ENCODE measurements around the gene VPS13C. TPM values are rescaled to one million over a fixed set of nuclear protein-coding genes. Genes with fewer than 3 reads are reported as not detected.

VPS13C gene
- total RNA-seq, 4 donors from 2014 or later, result 97.7 to 151 (median 121) TPM

DNA sequence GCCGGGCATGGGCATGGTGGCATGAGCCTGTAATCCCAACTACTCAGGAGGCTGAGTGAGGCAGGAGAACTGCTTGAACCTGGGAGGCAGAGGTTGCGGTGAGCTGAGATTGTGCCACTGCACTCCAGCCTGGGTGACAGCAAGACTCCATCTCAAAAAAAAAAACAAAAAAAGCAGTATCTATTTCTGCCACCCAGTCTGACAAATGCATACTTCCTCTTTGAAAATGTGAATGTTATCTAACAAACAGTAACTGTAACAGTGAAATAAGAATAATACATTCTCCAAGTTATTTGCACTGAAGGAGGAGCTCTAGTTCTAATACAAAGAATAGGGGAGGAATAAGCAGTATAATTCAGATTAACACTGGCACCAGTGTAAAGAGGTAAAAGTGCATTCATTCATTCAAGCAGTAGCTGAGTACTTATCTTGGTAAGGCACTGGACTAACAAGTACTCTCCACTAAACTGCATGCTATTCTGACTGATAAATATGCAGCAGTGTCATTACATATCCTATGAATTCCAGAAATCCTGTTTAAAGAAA lies 12.9 kb downstream of the VPS13C start:
- 71 to 88% methylated on average over 2 of the region's 2 CpGs for WGBS, 2 donors

GRCh38 chr15:62046078-62046743 lies 14.0 kb downstream of the VPS13C start:
- H3K27ac ChIP-seq, result no peak overlapping the region
- TF ChIP-seq EP300 (IDR thresholded peaks at IDR 0.05) (no peak), POLR2A (IDR thresholded peaks at IDR 0.05) (no peak)
- TF ChIP-seq, protein P1, sequence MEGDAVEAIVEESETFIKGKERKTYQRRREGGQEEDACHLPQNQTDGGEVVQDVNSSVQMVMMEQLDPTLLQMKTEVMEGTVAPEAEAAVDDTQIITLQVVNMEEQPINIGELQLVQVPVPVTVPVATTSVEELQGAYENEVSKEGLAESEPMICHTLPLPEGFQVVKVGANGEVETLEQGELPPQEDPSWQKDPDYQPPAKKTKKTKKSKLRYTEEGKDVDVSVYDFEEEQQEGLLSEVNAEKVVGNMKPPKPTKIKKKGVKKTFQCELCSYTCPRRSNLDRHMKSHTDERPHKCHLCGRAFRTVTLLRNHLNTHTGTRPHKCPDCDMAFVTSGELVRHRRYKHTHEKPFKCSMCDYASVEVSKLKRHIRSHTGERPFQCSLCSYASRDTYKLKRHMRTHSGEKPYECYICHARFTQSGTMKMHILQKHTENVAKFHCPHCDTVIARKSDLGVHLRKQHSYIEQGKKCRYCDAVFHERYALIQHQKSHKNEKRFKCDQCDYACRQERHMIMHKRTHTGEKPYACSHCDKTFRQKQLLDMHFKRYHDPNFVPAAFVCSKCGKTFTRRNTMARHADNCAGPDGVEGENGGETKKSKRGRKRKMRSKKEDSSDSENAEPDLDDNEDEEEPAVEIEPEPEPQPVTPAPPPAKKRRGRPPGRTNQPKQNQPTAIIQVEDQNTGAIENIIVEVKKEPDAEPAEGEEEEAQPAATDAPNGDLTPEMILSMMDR (IDR thresholded peaks at IDR 0.05), result no peak
- WGBS, 2 donors, result 84 to 88% methylated on average over 4 to 5 of the region's 5 CpGs

More for the DNA sequence above, 12.9 kb downstream of the VPS13C start:
- peaks cover 0 to 7% (median 0%) of the 10 kb centered on the region in 3 donors for H3K36me3 ChIP-seq
- no peak overlapping the region for H3K27ac ChIP-seq
- peaks cover 0 to 3% (median 0%) of the 10 kb centered on the region in 4 donors for H3K9me3 ChIP-seq
- peaks cover 0 to 10% (median 0%) of the 10 kb centered on the region in 4 donors for H3K4me1 ChIP-seq
- TF ChIP-seq EP300 (IDR thresholded peaks at IDR 0.05), result no peak
- TF ChIP-seq, protein P1 (IDR thresholded peaks at IDR 0.05), result no peak
- no peak for TF ChIP-seq POLR2A (IDR thresholded peaks at IDR 0.05)
- H3K27me3 ChIP-seq, result no peaks in the 10 kb centered on the region
- DNase-seq (ENCODE audit: low spot score in 2 of 2), result no peak
- no peak overlapping the region for H3K4me3 ChIP-seq

GRCh38 chr15:62035256-62035924 lies 24.9 kb downstream of the VPS13C start:
- 46 to 48% methylated on average over 2 of the region's 2 CpGs for WGBS, 2 donors
- DNase-seq (ENCODE audit: low spot score in 2 of 2), result no peak
- TF ChIP-seq POLR2A (IDR thresholded peaks at IDR 0.05) (no peak), EP300 (IDR thresholded peaks at IDR 0.05) (no peak)
- TF ChIP-seq, protein P1 (IDR thresholded peaks at IDR 0.05), result no peak
- Histone ChIP-seq H3K27me3 (no peaks in the 10 kb centered on the region), H3K36me3 (peaks cover 0 to 31% (median 0%) of the 10 kb centered on the region in 3 donors), H3K27ac (no peak overlapping the region), H3K4me3 (no peak overlapping the region), H3K9me3 (no peaks in the 10 kb centered on the region), H3K4me1 (peaks cover 0 to 7% (median 0%) of the 10 kb centered on the region in 4 donors)

More at GRCh38 chr15:62046078-62046743, 14.0 kb downstream of the VPS13C start:
- Histone ChIP-seq H3K4me3 (no peak overlapping the region), H3K9me3 (peaks cover 0 to 3% (median 0%) of the 10 kb centered on the region in 4 donors), H3K36me3 (peaks cover 0 to 10% (median 0%) of the 10 kb centered on the region in 3 donors), H3K4me1 (peaks cover 0 to 10% (median 0%) of the 10 kb centered on the region in 4 donors), H3K27me3 (no peaks in the 10 kb centered on the region)
- DNase-seq (ENCODE audit: low spot score in 2 of 2), result no peak

DNA sequence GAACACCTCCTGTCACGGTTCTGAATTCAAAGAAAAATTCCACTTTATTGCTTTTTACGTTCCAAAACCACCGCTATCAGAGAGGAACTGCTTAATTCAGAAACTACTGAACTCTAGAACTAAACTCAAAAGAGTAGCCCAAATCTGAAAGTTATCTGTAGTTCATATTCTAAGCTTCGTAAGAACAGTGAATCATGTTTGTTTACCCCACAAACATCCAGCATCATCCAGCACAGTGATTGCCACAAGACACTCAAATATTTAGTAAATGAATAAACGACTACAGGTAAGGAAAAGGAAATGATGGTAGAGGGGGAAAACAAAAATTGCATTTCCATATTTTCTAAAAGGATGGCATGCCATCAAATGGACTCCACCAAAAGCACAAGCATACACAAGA lies 32.3 kb downstream of the VPS13C start:
- 85% methylated on average over 5 of the region's 5 CpGs for WGBS, 2 donors
- no peak overlapping the region for H3K4me3 ChIP-seq
- no peaks in the 10 kb centered on the region for H3K9me3 ChIP-seq
- no peaks in the 10 kb centered on the region for H3K27me3 ChIP-seq
- DNase-seq (ENCODE audit: low spot score in 2 of 2), result no peak
- TF ChIP-seq POLR2A (IDR thresholded peaks at IDR 0.05) (no peak), EP300 (IDR thresholded peaks at IDR 0.05) (no peak)
- TF ChIP-seq, protein P1 (IDR thresholded peaks at IDR 0.05), result no peak
- H3K4me1 ChIP-seq, result no peaks in the 10 kb centered on the region
- peaks cover 0 to 22% (median 0%) of the 10 kb centered on the region in 3 donors for H3K36me3 ChIP-seq
- no peak overlapping the region for H3K27ac ChIP-seq

GRCh38 chr15:62027263-62027565 lies 33.0 kb downstream of the VPS13C start:
- 83 to 86% methylated on average over 3 of the region's 3 CpGs for WGBS, 2 donors
- TF ChIP-seq, protein P1 (IDR thresholded peaks at IDR 0.05), result no peak
- TF ChIP-seq EP300 (IDR thresholded peaks at IDR 0.05), result no peak
- no peak for TF ChIP-seq POLR2A (IDR thresholded peaks at IDR 0.05)
- Histone ChIP-seq H3K4me3 (no peak overlapping the region), H3K9me3 (no peaks in the 10 kb centered on the region), H3K36me3 (peaks cover 0 to 27% (median 0%) of the 10 kb centered on the region in 3 donors), H3K27ac (no peak overlapping the region), H3K27me3 (no peaks in the 10 kb centered on the region), H3K4me1 (no peaks in the 10 kb centered on the region)
- no peak for DNase-seq (ENCODE audit: low spot score in 2 of 2)

Measured in tibial nerve (tissue), 4 donors.